Measurements from ENCODE around the gene MAPK8IP3.

MAPK8IP3 gene

DNA sequence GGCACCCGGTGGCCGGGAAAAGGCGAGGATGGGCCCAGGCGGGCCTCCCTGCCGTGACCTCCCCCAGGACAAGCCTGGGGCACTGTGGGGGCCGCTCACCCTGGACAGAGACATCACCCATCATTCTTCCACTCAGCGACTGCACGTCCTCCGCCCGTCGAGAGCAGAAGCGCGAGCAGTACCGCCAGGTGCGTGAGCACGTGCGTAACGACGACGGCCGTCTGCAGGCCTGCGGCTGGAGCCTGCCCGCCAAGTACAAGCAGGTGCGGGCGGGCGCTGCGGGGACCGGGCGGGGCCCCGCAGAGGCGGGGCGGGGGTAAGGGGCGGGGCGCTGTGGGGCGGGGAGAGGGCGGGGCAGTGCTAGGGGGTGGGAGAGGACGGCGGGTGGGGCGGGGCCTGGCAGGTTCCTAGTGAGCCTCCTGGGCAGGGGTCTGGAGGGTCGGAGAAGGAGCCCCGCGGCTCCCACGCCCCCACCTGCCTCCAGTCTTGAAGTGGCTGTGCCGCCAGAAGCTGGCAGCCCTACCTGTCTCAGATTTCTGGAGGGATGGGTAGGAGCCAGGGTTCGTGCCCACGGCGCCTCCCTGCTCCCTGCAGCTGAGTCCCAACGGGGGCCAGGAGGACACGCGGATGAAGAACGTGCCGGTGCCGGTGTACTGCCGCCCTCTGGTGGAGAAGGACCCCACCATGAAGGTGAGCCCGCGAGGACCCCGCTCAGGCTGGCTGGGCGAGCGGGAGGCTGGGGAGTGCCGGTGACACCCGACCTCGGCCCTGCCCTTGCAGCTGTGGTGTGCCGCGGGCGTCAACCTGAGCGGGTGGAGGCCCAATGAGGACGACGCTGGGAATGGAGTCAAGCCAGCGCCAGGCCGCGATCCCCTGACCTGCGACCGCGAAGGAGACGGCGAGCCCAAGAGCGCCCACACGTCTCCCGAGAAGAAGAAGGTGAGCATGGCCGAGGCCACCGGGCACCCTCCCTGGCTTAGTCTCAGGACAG, 57.8 kb downstream of the MAPK8IP3 start:
- no peak for DNase-seq

DNA sequence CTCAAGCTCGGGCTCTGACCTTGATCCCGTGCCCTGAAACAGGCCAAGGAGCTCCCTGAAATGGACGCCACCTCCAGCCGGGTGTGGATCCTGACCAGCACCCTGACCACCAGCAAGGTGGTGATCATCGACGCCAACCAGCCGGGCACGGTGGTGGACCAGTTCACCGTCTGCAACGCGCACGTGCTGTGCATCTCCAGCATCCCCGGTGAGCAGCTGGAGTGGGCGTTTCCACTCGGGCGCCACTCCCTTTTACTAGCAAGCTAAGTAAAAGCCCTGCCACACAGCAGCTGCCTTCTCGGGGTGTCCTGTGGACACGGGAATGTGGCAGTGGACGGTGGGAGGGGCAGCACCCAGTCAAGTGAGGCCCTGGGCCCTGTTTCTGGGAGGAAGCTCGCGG, 59.0 kb downstream of the MAPK8IP3 start:
- no peak for DNase-seq

DNA sequence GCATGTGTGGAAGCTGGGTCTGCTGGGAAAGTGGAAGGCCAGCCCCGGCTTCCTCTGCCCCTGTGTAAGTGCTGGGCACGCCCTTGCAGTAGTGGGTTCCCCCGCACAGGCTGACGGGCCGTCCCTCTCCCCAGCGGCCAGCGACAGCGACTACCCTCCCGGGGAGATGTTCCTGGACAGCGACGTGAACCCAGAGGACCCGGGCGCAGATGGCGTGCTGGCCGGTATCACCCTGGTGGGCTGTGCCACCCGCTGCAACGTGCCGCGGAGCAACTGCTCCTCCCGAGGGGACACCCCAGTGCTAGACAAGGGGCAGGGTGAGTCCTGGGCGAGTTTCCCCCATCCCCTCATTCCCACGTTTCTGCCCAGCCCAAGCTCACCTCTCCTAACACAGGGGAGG, 59.8 kb downstream of the MAPK8IP3 start:
- DNase-seq: no peak

DNA sequence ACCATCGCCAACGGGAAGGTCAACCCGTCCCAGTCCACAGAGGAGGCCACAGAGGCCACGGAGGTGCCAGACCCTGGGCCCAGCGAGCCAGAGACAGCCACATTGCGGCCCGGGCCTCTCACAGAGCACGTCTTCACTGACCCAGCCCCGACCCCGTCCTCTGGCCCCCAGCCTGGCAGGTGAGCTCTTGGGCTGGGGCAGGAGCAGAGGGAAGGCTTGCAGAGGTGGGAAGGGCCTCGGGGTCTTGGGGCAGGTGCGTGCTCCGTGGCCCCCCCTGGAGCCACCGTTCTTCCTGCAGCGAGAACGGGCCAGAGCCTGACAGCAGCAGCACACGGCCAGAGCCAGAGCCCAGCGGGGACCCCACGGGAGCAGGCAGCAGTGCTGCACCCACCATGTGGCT, 60.2 kb downstream of the MAPK8IP3 start:
- no peak for DNase-seq

DNA sequence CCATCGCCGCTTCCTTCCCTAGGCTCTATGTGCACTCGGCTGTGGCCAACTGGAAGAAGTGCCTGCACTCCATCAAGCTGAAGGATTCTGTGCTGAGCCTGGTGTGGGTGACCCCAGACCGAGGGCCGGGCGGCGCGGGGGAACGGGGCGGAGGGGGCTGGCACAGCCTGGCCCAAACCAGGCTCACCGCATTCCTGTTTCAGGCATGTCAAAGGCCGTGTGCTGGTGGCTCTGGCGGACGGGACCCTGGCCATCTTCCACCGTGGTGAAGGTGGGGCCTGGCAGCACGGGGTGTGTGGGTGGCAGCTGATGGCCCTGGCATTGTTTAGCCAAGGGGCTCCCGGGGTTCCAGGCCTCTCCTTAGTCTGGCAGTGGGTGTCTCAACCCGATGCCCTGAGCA, 60.7 kb downstream of the MAPK8IP3 start:
- DNase-seq: no peak

DNA sequence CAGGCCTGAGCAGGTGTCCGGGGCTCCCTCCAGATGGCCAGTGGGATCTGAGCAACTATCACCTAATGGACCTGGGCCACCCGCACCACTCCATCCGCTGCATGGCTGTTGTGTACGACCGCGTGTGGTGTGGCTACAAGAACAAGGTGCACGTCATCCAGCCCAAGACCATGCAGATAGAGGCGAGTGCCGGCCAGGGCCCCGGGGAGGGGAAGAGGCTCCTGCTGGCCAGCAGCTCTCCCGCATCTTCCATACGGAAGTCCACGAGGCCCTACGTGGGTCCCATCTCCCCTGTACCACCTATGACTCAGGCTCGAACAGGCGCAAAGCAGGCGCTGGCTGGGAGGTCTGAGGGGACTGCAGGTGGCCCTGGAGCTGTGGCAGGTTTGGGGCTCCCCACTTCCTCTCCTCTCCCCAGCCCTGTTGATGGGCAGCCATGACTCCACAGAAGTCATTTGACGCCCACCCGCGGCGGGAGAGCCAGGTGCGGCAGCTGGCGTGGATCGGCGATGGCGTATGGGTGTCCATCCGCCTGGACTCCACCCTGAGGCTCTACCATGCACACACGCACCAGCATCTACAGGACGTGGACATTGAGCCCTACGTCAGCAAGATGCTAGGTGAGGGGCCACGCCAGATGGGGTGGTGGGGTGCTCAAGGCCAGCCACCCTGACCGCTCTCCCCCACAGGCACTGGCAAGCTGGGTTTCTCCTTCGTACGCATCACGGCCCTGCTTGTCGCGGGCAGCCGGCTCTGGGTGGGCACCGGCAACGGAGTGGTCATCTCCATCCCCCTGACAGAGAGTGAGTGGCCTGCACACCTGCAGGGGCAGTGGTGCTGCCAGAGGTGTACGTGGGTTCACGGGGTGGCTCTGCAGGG, 61.4 kb downstream of the MAPK8IP3 start:
- no peak for DNase-seq

DNA sequence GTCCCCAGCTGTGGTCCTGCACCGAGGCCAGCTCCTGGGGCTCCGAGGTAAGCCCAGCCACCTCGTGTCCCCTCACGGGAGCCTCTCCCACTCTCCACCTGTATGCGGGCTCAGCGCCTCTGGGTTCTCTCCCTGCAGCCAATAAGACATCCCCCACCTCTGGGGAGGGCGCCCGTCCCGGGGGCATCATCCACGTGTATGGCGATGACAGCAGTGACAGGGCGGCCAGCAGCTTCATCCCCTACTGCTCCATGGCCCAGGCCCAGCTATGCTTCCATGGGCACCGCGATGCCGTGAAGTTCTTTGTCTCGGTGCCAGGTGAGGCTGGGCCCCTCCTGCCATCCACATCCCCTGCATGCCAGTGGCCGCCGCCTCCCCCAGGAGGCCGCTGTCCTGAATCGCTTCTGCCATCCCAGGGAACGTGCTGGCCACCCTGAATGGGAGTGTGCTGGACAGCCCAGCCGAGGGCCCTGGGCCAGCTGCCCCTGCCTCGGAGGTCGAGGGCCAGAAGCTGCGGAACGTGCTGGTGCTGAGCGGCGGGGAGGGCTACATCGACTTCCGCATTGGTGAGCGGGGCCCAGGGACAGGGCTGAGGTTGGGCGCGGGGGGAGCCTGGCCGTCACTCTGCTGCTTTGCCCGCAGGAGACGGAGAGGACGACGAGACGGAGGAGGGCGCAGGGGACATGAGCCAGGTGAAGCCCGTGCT, 62.2 kb downstream of the MAPK8IP3 start:
- DNase-seq: no peak

DNA sequence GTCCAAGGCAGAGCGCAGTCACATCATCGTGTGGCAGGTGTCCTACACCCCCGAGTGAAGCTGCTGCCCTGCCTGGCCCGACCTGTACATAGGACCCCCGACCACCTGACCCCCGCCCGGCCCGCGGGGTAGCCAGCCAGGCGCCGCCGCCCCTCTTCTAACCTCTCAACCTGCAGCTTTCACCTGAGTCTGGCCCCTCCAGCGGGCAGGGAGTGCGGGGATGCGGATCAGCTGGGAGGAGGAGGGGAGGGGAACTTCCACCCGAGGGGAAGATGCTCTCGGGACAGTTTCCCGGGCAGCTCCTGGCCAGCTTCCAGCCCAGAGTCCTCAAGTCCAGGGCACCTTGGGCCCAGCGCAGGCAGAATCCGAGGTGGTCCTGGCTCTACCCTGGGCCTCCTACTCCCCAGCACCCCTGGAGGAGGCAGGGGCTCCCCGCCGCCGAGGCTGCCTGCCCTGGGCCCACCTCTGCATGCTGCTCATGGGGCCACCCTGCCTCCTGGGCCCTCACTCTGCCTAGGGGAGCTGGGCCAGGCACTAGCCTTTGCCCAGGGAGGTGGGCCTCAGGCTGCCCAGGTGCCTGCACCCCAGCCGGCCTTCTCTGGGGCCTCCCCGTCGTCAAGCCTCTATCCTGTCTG, 62.9 kb downstream of the MAPK8IP3 start:
- no peak for DNase-seq

DNA sequence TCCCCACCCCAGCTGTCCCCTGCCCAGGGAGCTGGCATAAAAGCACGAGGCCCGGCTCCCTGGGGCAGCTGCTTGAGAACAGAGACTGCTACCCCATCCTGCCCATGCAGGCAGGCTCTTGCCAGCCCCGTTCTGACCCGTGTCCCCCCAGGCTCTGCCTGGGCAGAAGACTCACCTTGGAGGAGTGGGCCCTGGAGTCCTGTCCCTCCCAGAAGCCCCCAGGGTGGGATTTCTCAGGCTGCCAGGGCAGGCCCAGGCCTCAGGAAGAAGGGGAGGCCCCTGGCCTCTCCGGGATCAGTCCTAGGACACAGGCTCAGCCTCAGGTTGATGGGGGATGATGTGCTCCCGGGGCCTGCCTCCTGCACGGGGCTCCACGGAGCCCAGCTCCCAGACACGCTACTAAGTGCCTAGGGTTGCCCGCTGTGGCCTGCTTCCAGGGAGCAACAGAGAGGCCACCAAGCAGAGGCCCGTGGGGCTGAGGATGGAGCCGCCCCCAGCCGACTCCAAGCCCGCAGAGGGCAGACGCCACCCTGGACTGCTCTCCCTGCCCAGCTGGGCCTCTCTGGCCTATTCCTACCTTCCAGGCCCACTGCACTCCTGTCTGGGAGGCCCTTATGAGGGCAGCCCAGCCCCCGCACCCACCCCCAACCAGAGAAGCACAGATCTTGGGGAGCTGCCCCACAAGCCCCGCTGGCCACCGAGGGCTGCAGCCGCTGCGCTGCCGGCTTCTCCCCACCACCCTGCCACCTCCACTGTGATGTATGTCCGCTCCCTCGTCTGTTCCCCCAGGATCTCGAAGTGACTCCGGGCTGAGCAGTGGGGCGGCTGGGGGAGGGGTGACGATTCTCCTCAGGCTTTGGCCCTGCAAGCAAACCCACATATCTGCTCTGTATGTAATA, 63.7 kb downstream of the MAPK8IP3 start:
- no peak for DNase-seq

DNA sequence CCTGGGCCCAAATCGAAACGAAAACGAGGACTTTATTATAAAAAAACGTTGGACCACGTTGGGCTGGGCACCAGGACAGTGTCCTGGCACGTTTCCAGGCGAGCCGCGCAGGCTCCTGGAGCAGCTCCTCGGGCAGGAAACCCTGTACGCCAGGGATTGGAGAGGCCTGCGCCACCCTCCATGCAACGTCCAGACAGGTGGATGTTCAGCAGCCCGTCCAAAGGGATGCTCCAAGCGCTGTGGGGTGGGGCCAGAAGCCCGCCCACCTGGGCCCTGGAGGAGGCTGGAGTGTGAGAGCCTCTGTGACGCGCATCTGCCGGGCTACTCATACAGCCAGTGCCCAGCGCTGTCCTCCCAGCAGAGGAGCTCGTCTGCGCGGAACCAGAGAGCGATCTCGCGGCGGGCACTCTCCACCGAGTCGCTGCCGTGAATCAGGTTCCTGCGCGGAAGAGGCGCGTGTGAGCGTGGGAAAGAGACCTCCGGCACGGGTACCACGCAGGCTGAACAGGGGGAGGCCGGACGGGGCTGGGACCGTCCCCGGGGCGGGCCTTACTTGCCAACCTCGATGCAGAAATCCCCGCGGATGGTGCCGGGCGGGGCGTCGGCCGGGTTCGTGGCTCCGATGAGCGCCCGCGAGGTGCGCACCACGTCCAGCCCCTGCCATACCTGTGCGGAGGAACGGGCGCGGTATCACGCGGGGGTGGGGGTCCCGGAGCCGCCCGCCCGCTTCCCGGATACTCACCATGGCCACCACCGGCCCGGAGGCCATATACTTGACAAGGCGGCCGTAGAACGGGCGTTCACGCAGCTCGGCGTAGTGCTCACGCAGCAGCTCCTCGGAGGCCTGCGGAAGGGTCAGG, 64.6 kb downstream of the MAPK8IP3 start:
- peak; percentile 72 for DNase-seq

DNA sequence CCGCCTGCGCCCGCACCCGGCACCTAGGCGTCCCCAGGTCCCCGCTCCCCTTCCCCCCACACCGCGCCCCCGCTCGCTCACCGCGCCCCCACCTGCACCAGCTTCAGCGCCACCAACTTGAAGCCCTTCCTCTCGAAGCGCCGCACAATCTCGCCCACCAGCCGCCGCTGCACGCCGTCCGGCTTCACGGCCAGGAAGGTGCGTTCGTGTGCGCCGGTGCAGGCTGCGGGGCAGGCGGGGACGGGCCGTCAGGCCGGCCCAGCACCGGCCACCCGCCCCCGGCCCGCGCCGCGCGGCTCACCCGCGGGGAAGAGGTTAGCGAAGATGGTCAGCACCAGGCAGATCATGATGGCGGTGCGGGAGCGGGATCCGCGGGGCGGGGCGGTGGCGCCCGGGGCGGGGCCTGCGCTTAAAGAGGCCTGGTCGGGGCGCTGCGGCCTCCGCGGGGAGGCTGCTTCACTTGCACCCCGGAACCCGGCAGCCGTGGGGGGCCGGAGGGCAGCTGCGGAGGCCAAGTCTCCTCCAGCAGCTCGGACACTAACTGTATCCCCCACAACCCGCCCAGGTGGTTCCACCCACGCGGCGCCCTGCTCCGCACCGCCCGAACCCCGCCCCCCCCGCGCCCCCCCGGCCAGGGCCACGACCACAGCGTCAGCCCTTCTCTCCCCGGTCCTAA, 65.3 kb downstream of the MAPK8IP3 start, which contains the start of gene NME3:
Gene NME3 (minus strand): TSS at position 356 of the 676 bp plus-strand sequence. CDS start 9 bp downstream, at position 347.
- peak; percentile 82 for DNase-seq

DNA sequence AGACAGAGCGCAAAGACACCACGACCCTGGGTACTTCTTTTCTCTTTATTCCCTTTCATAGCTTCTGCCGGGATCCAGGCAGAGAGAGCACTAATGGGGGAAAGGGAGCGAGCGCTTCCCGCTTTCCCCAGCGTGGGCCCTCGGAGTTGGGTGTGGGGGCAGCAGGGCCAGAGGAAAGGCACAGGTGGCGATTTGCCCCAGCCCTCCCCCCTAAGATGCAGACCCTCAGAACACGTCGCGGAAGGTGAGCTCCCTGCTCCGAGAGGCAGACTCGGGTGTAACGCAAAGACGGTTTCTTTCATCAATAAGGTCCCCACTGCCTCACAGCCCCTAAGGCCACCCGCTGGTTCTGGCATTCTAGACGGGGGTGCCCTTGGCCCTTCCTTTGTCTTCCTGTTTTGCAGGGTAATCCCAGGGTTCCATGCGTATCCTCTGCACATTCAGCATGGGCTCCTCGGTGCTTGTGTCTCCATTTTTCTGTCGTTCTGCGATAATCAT, 65.9 kb downstream of the MAPK8IP3 start:
- DNase-seq: no peak

DNA sequence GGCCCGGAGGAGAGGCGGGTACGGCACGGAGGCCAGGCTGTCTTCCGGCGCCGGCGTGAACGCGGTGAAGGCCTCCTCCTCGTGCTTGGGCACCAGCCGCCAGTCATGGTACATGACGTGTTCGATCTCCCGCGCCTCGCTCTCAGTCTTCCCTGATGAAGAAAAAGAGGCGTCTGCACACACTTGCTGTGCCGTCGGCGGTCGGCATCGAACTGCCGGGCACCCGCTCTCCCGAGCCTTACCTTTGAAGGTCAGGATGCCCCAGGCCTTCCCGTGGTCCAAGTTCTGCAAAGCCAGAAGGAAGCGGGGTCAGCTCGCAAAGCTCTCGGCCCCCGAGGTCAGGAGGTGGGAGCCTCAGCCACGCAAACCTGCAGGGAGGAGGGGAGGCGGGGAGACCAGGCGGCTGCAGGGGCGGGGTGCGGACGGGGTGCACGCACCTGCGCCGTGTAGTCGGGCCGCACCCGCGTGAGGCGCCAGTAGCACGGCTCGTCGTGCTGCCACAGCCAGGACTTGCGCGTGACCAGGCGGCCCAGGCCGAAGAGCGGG, 66.4 kb downstream of the MAPK8IP3 start, which contains the start of gene EME2:
Gene EME2 (plus strand): TSS at position 449 of the 546 bp plus-strand sequence. CDS start 418 bp downstream, outside the sequence.
- peak; percentile 57 for DNase-seq

DNA sequence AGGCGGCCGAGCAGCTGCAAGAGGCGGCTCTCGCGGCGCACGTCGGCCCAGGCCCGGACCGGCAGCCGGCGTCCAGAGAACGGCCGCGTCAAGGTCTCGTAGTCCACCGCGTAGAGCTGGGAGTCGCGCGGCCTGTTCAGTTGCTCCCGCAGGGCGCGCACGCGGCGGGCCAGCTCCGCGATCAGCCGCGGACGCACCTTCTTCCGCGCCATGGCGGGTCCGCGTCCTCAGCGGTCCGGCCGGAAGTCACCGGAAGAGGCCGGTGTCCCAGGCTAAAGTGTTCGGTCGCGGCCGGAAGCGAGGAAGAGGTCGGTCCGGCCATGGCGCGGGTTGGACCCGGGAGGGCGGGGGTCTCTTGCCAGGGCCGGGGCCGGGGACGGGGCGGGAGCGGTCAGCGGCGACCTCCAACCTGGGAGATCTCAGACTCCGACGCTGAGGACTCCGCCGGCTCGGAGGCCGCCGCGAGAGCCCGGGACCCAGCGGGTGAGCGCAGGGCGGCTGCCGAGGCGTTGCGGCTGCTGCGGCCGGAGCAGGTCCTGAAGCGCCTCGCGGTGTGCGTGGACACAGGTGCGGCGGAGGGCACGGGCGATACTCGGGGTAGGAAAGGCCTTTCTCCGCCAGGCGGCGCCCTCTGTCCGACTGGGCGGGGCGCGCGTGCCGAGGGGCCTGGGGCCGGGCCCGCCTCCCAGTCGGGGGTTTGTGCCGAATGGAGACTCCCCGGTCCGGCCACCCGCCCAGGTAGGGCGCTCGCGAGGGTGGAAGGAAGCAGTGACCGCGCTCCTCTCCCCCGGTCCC, 67.1 kb downstream of the MAPK8IP3 start, which contains the start of gene MRPS34:
Gene MRPS34 (minus strand): TSS at position 227 of the 795 bp plus-strand sequence. CDS start 15 bp downstream, at position 212.
- DNase-seq: peak; percentile 81

DNA sequence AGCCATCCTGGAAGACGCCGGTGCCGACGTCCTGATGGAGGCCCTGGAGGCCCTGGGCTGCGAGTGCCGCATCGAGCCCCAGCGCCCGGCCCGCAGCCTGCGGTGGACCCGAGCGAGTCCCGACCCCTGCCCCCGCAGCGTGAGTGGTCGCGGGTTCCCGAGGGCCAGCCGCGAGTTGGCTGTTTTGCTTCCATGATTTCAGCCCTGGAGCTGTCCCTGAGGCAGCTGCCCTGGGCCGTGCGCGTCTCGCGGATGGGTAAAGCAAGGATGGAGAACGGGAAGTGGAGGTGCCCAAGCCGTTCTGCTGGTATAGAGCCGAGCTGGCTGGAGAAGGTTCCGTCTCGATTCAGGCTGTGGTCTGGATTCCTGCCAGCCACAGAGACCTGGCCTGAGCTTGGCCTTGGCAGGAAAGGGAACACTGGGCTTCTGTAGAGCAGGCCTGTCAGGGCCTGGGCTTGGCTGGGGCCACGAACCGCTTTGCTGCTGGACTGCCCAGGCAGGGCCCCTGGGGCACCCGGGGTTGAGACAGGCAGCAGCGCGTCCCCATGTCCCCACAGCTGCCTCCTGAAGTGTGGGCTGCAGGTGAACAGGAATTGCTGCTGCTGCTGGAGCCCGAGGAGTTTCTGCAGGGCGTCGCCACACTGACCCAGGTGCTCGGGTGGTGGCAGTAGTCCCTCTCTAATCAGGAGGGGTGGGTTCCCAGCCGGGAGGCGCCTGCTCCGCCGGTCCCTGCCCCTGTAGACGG, 67.9 kb downstream of the MAPK8IP3 start:
- no peak for DNase-seq

DNA sequence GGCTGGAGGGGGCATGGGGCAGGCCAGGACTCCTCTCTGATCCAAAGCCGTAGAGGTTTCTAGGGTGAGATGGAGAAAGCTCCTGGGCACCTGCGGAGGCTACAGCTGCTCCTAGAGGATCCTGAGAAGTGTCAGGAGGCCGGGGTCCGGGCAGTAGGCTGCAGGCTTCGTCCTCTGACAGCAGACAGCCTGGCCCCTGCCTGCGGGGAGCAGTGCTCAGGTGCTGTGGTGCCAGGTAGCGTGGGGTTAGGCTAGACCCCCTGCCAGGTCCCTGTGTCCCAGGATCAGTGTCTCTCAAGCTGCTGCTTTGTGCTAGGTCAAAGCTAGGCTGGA, 68.4 kb downstream of the MAPK8IP3 start:
- DNase-seq: no peak

Data from stimulated activated CD4-positive, alpha-beta T cell treated with anti-CD3 and anti-CD28 coated beads, Interleukin-4, amount 100 ng/mL, for 1 hour (primary cell).